NK-92 treated with Interleukin-12 subunit alpha and Interleukin-12 subunit beta, amount 100 ng/mL, for 24 hours (cell line): ENCODE results near the gene HMGB3.
"Not testable (repeated sequence)": the region's sequence is repeated elsewhere in the genome, so short reads cannot be mapped to it uniquely, and the experiment has no call there.

Experiments used
- DNase-seq: peaks from one replicate; lab custom pipeline; 2025; lab: John Stamatoyannopoulos, UW

The HMGB3 gene

GRCh38 chrX:150977411-150978162 lies 5.5 kb upstream of the HMGB3 start:
- no peak for DNase-seq

- DNase-seq = no peak
Measured at GRCh38 chrX:150980186-150980585, 2.9 kb upstream of the HMGB3 start.

- DNase-seq = no peak
Measured at GRCh38 chrX:150980711-150981110, 2.4 kb upstream of the HMGB3 start.

GRCh38 chrX:150982235-150982787 lies 824 bp upstream of the HMGB3 start:
- no peak for DNase-seq

GRCh38 chrX:150983521-150984168 lies 510 bp downstream of the HMGB3 start:
- no peak for DNase-seq

GRCh38 chrX:150984169-150984824 lies 1.2 kb downstream of the HMGB3 start:
- DNase-seq = no peak

GRCh38 chrX:150987687-150988086 lies 4.6 kb downstream of the HMGB3 start:
- DNase-seq = not testable (repeated sequence)

- DNase-seq = no peak
Measured at GRCh38 chrX:150989420-150989819, 6.3 kb downstream of the HMGB3 start.

- DNase-seq = no peak
Measured at GRCh38 chrX:150990910-150991309, 7.8 kb downstream of the HMGB3 start.

GRCh38 chrX:151000861-151001331 lies 17.8 kb downstream of the HMGB3 start:
- DNase-seq = no peak

GRCh38 chrX:151004085-151004484 lies 20.9 kb downstream of the HMGB3 start:
- DNase-seq = no peak

- DNase-seq = no peak
Measured at GRCh38 chrX:151006410-151007109, 23.4 kb downstream of the HMGB3 start.

- no peak for DNase-seq
Measured at GRCh38 chrX:151009582-151009981, 26.4 kb downstream of the HMGB3 start.

GRCh38 chrX:151013164-151013743 lies 30.1 kb downstream of the HMGB3 start:
- DNase-seq = no peak

GRCh38 chrX:151015684-151016083 lies 32.5 kb downstream of the HMGB3 start:
- DNase-seq = no peak

- DNase-seq = no peak
Measured at GRCh38 chrX:151019856-151020255, 36.7 kb downstream of the HMGB3 start.

GRCh38 chrX:151030845-151031244 lies 47.7 kb downstream of the HMGB3 start:
- DNase-seq = no peak

- DNase-seq = no peak
Measured at GRCh38 chrX:151031391-151031975, 48.3 kb downstream of the HMGB3 start.

- no peak for DNase-seq
Measured at GRCh38 chrX:151039351-151039750, 56.2 kb downstream of the HMGB3 start.
